Upper lobe of left lung (tissue), 6 donors: ENCODE measurements around the gene ITPR1. TPM values are rescaled to one million over a fixed set of nuclear protein-coding genes. Genes with fewer than 3 reads are reported as not detected.

ENCODE experiments used
- ATAC-seq, 2 donors: fragments of 200-7000 bp; cut with Tn5 transposase; one replicate each; pipeline ENCODE4 v1.9.1; 2022; ENCODE audit warnings: mild to moderate bottlenecking in 2 of 2, moderate library complexity in 2 of 2; ENCODE audit not compliant: low FRiP score in 2 of 2
- DNase-seq, 2 donors: peaks; one replicate each; pipeline ENCODE4 v3.0.0-alpha.2; 2019 to 2020
- H3K27ac ChIP-seq, 4 donors: fragments of 200-600 bp; sonication (generic); one replicate each; pipeline ENCODE4 v1.5.1; 2016 to 2019
- H3K27me3 ChIP-seq, 4 donors: fragments of 200-600 bp; sonication (generic); one replicate each; pipeline ENCODE4 v1.5.1; 2017 to 2019
- H3K36me3 ChIP-seq, 4 donors: fragments of 200-600 bp; sonication (generic); one replicate each; pipeline ENCODE4 v1.5.1; 2016 to 2019
- H3K4me1 ChIP-seq, 4 donors: fragments of 200-600 bp; sonication (generic); one replicate each; pipeline ENCODE4 v1.5.1; 2018 to 2019
- H3K4me3 ChIP-seq, 4 donors: fragments of 200-600 bp; sonication (generic); one replicate each; pipeline ENCODE4 v1.5.1; 2017 to 2019; ENCODE audit warnings: mild to moderate bottlenecking in 2 of 4, moderate library complexity in 1 of 4
- H3K9me3 ChIP-seq, 4 donors: fragments of 200-600 bp; sonication (generic); one replicate each; pipeline ENCODE4 v1.5.1; 2018 to 2019
- EP300 ChIP-seq, 4 donors: sonication (generic); formaldehyde crosslinking; IDR thresholded peaks; one replicate each; pipeline ENCODE4 v1.5.1; 2017; ENCODE audit warnings: antibody characterized with exemption in 4 of 4, control low read depth in 2 of 4
- POLR2A ChIP-seq, 4 donors: fragments of 450-650 bp; IDR thresholded peaks; one replicate each; pipeline ENCODE4 v1.5.1; 2016 to 2017; ENCODE audit warnings: antibody characterized with exemption in 4 of 4, mild to moderate bottlenecking in 2 of 4
- POLR2AphosphoS5 ChIP-seq, 2 donors: sonication (generic); formaldehyde crosslinking; IDR thresholded peaks; one replicate each; pipeline ENCODE4 v1.5.1; 2017; ENCODE audit warnings: antibody characterized with exemption in 2 of 2
- WGBS, 2 donors: methylation state at CpG; one replicate each; pipeline ENCODE4 v1.1.5; 2017 to 2018; 5-methylcytosine and 5-hydroxymethylcytosine counted together
- total RNA-seq, 6 donors: library from RNA; depleted of rRNA in 4 of 6; stranded (reverse); fragments of >200 nt in 4 of 6; gene quantifications; one replicate each; pipeline versions ENCODE4 v1.1.0 to v1.2.1, GENCODE V29; 2016 to 2021
- TF ChIP-seq, protein P1 (sequence below), 6 experiments: fragments of 450-650 bp in 4 of 6; fragments of 200-600 bp in 2 of 6; sonication (generic) in 2 of 6; IDR thresholded peaks; one replicate each; pipeline ENCODE4 v1.5.1; 2016 to 2019; ENCODE audit warnings: antibody characterized with exemption in 6 of 6
- donor health status: DM: no; HTN: no; CAD: no; lungs with moderate emphysema.
- donor health status: DM: no; HTN: yes; CAD: no; lungs with severe emphysema.

The ITPR1 gene
- total RNA-seq, 6 donors from 2014 or later, result 55.5 to 136 (median 66.2) TPM

DNA sequence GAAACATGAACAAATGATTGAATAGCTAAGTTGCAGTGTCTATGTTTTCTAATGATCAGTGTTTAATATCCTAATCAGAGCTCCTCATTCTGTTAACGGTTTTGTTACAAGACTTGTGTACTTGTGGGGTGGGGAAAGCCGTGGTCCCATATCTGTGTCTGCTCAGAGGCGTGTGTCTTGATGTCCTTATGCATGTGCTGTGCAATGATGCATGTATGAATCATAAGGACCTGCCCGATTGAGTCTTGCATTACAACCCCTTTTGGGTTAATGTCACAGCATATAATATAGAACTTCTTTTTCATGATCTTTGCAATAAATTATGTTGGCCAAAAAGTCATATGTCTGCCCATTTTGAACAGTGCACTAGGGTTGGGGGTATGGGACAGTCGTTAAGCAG is 233.4 kb downstream of the ITPR1 start:
- Histone ChIP-seq H3K36me3 (peaks cover 0 to 14% (median 2%) of the 10 kb centered on the region in 4 donors), H3K4me3 (no peak overlapping the region), H3K4me1 (peaks cover 4 to 30% (median 14%) of the 10 kb centered on the region in 4 donors), H3K27ac (no peak overlapping the region), H3K9me3 (no peaks in the 10 kb centered on the region), H3K27me3 (no peaks in the 10 kb centered on the region)
- TF ChIP-seq EP300 (IDR thresholded peaks at IDR 0.05) (no peak), POLR2A (IDR thresholded peaks at IDR 0.05) (no peak), POLR2AphosphoS5 (IDR thresholded peaks at IDR 0.05) (no peak)
- TF ChIP-seq, protein P1, sequence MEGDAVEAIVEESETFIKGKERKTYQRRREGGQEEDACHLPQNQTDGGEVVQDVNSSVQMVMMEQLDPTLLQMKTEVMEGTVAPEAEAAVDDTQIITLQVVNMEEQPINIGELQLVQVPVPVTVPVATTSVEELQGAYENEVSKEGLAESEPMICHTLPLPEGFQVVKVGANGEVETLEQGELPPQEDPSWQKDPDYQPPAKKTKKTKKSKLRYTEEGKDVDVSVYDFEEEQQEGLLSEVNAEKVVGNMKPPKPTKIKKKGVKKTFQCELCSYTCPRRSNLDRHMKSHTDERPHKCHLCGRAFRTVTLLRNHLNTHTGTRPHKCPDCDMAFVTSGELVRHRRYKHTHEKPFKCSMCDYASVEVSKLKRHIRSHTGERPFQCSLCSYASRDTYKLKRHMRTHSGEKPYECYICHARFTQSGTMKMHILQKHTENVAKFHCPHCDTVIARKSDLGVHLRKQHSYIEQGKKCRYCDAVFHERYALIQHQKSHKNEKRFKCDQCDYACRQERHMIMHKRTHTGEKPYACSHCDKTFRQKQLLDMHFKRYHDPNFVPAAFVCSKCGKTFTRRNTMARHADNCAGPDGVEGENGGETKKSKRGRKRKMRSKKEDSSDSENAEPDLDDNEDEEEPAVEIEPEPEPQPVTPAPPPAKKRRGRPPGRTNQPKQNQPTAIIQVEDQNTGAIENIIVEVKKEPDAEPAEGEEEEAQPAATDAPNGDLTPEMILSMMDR (IDR thresholded peaks at IDR 0.05), result no peak
- 92 to 94% methylated on average over 5 of the region's 5 CpGs for WGBS, 2 donors
- ATAC-seq (no peak), DNase-seq (no peak)

DNA sequence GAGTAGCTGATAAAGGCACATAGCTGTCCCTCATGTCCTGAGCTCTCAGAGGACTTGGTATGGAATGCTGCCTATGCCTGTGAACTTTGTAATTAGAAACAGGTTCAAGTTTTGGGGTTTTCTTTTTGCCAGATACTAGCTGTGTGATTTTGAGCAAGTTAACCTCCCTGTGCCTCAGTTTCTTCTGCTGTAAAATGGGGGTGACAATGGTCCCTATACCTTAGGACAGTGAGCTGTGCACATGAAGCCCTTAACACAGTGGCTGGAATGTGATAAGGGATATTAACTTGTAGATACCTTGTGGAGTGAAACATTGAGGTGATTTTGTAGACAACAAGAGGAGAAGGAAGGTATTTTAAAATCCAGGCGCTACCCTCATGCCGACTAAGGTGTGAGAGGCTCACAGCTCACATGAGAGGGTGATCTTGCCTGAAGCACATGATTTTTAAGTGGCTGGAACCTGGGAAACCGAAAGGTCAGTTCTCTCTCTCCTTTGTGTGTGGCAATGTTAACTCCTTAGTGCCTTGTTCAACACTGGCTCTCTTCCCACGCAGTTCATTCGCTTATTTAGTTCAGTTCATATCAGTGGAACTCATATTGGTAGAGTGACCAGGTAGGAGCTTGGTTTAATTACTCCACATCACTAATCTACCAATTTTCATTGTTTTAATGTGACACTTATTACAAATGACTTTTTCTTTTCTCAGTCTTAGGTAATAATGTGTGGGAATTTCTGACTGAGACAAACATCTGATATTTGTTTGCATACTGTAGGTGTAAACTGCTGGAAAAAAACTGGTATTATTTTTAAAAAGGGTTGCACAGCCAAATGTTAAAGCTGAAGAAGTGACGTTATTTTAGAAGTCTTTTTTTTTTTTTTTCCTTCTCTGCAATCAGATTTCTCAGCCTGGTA is 236.2 kb downstream of the ITPR1 start:
- peak in 1 of 2 donors; percentile 69 for DNase-seq

DNA sequence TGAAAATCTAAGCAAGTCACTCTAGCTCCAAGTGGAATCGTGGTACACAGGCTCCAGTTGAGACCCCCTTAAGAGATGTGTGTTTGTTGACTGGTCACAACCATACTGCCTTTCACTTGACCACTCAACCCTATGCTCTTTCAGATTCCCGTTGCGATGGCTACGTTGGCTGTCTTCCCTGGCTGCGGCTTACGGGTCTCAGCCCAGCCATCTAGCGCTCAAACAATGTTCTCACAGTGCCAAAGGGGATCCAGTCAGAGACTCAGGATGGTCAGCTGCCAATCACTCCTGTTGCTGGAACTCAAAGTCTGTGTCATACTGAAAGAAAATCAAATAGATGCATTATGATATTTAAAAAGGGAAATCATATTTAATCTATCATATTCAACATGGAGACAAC is 237.6 kb downstream of the ITPR1 start:
- no peak for ATAC-seq
- Histone ChIP-seq H3K9me3 (no peaks in the 10 kb centered on the region), H3K27me3 (no peaks in the 10 kb centered on the region), H3K4me1 (peaks cover 0 to 22% (median 9%) of the 10 kb centered on the region in 4 donors), H3K36me3 (peaks cover 0 to 3% (median 0%) of the 10 kb centered on the region in 4 donors), H3K4me3 (no peak overlapping the region), H3K27ac (peak overlapping the region in 2 of 4 donors; percentile 10 to 44)
- no peak for TF ChIP-seq POLR2AphosphoS5 (IDR thresholded peaks at IDR 0.05)
- DNase-seq, result no peak
- 77 to 96% methylated on average over 7 of the region's 7 CpGs for WGBS, 2 donors

More for the DNA sequence above, 236.2 kb downstream of the ITPR1 start:
- Histone ChIP-seq H3K27ac (peak overlapping the region in 2 of 4 donors; percentile 48 to 60), H3K27me3 (no peaks in the 10 kb centered on the region), H3K9me3 (no peaks in the 10 kb centered on the region), H3K4me3 (no peak overlapping the region), H3K4me1 (peaks cover 0 to 18% (median 6%) of the 10 kb centered on the region in 4 donors), H3K36me3 (peaks cover 0 to 12% (median 1%) of the 10 kb centered on the region in 4 donors)
- WGBS, 2 donors, result 61 to 66% methylated on average over 6 of the region's 6 CpGs
- peak in 1 of 2 donors; percentile 58 for TF ChIP-seq POLR2AphosphoS5 (IDR thresholded peaks at IDR 0.05)
- TF ChIP-seq POLR2A (IDR thresholded peaks at IDR 0.05), result no peak
- TF ChIP-seq, protein P1 (IDR thresholded peaks at IDR 0.05), result no peak
- TF ChIP-seq EP300 (IDR thresholded peaks at IDR 0.05), result peak in 1 of 4 donors; percentile 56
- ATAC-seq, result peak; percentile 46 to 77

DNA sequence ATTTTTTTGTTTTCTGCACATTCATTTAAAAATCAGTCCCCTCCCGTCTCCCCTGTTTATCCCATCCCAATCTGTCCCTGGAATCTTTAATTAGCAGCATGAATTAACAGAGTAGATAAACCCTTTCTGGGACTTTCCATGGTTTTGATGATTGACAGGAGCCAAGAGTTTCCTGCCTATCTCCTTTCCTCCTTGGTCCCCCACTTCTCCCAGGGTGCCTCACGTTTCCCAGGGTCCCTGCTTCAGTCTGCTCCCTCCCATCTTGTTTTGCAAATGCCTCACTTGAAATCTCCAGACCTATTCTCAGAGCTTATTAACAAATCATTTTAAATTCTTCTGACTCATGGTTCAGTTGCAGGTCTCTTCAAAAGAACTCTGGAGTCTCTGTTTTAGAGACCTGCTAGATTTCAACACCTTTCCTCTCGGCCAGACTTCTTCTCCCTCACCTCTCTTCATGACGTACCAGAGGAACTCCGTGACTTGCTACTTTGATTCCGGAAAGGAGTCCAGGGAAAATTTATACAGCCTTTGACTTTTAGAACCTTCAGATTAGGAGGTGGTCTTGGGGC is 238.5 kb downstream of the ITPR1 start:
- peak overlapping the region; percentile 44 to 76 (median 47) for H3K27ac ChIP-seq
- ATAC-seq, result no peak
- WGBS, 2 donors, result 66 to 67% methylated on average over 6 of the region's 6 CpGs

DNA sequence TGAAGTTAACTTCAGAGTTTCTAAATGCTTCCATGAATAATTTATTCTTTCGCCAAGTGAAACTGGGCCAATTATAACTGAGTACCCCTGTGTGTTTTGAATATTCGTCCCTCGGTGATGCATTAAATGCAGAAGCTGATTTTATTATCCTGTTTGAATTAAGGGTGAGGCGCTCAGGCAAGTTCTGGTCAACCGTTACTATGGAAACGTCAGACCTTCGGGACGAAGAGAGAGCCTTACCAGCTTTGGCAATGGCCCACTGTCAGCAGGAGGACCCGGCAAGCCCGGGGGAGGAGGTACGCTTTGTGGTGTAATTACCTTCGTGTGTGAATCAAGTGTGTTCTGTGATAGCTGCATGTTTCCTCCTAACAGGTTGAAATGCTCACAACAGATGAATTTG is 239.8 kb downstream of the ITPR1 start:
- 75 to 87% methylated on average over 12 of the region's 12 CpGs for WGBS, 2 donors
- TF ChIP-seq POLR2AphosphoS5 (IDR thresholded peaks at IDR 0.05) (no peak), EP300 (IDR thresholded peaks at IDR 0.05) (no peak), POLR2A (IDR thresholded peaks at IDR 0.05) (no peak)
- TF ChIP-seq, protein P1 (IDR thresholded peaks at IDR 0.05), result no peak
- no peak for DNase-seq
- Histone ChIP-seq H3K27me3 (no peaks in the 10 kb centered on the region), H3K4me1 (peaks cover 11 to 33% (median 21%) of the 10 kb centered on the region in 4 donors), H3K9me3 (no peaks in the 10 kb centered on the region), H3K36me3 (peaks cover 0 to 3% (median 0%) of the 10 kb centered on the region in 4 donors), H3K4me3 (no peak overlapping the region), H3K27ac (no peak overlapping the region)
- no peak for ATAC-seq

More for the DNA sequence above, 238.5 kb downstream of the ITPR1 start:
- H3K9me3 ChIP-seq, result no peaks in the 10 kb centered on the region
- peaks cover 0 to 3% (median 0%) of the 10 kb centered on the region in 4 donors for H3K36me3 ChIP-seq
- no peak for DNase-seq
- no peak overlapping the region for H3K4me3 ChIP-seq
- H3K4me1 ChIP-seq, result peaks cover 3 to 25% (median 14%) of the 10 kb centered on the region in 4 donors
- TF ChIP-seq POLR2A (IDR thresholded peaks at IDR 0.05), result peak in 1 of 4 donors; percentile 11
- TF ChIP-seq EP300 (IDR thresholded peaks at IDR 0.05), result no peak
- no peaks in the 10 kb centered on the region for H3K27me3 ChIP-seq
